ENCODE data around the gene SLC7A9.
"Not testable (repeated sequence)": the region's sequence is repeated elsewhere in the genome, so short reads cannot be mapped to it uniquely, and the experiment has no call there.

GRCh38 chr19:32787895-32788294 is 81.7 kb downstream of the SLC7A9 start:
- TF ChIP-seq POLR2AphosphoS5 (IDR thresholded peaks at IDR 0.05; ENCODE audit: borderline replicate concordance, low read depth, low read length); EZH2 (IDR thresholded peaks at IDR 0.05); FOXP2 (optimal IDR thresholded peaks at IDR 0.05; ENCODE audit: control extremely low read depth, extremely low read length, insufficient read depth): not testable (repeated sequence)

Measured in SK-N-MC (cell line).